SK-N-SH (cell line): ENCODE measurements around the gene ASIC3.

ENCODE experiments used
- ELF1 ChIP-seq: IDR thresholded peaks from 2 replicates; pipeline ENCODE4 v1.4.0; 2012
- EP300 ChIP-seq, 2 experiments: IDR thresholded peaks; 2 replicates each; pipeline versions ENCODE4 v1.4.0 to v1.6.1; 2012; ENCODE audit warnings: borderline replicate concordance in 1 of 2, low read depth in 1 of 2, low read length in 1 of 2
- FOXM1 ChIP-seq: IDR thresholded peaks from 2 replicates; pipeline ENCODE4 v1.4.0; 2012; ENCODE audit warnings: low read depth, mild to moderate bottlenecking
- GATA2 ChIP-seq: sonication (generic); formaldehyde crosslinking; IDR thresholded peaks from 2 replicates; pipeline ENCODE4 v1.5.0; 2020; ENCODE audit warnings: mild to moderate bottlenecking, missing genetic modification reagents
- JUND ChIP-seq: IDR thresholded peaks from 2 replicates; pipeline ENCODE4 v1.4.0; 2012
- MEF2A ChIP-seq: IDR thresholded peaks from 2 replicates; pipeline ENCODE4 v1.4.0; 2012; ENCODE audit warnings: low read depth, borderline replicate concordance
- NRF1 ChIP-seq: IDR thresholded peaks from 2 replicates; pipeline ENCODE4 v1.6.1; 2012; ENCODE audit warnings: low read depth, mild to moderate bottlenecking, low read length
- RAD21 ChIP-seq: IDR thresholded peaks from 2 replicates; pipeline ENCODE4 v1.6.1; 2012; ENCODE audit warnings: mild to moderate bottlenecking, low read length
- REST ChIP-seq: IDR thresholded peaks from 2 replicates; pipeline ENCODE4 v1.6.1; 2012; ENCODE audit warnings: mild to moderate bottlenecking, low read depth, low read length, moderate library complexity
- TAF1 ChIP-seq: IDR thresholded peaks from 2 replicates; pipeline ENCODE4 v1.6.1; 2012; ENCODE audit warnings: low read depth, mild to moderate bottlenecking, low read length, moderate library complexity, borderline replicate concordance
- TCF12 ChIP-seq: IDR thresholded peaks from 2 replicates; pipeline ENCODE4 v1.4.0; 2012
- TF ChIP-seq, protein P1 (sequence below): fragments of 200-600 bp; sonication (generic); IDR thresholded peaks from 2 replicates; pipeline ENCODE4 v1.6.1; 2017; ENCODE audit warnings: antibody characterized with exemption, mild to moderate bottlenecking, moderate library complexity
- TF ChIP-seq, protein P2 (sequence below): fragments of 150-350 bp; IDR thresholded peaks from 2 replicates; pipeline ENCODE4 v1.6.1; 2017; ENCODE audit warnings: antibody characterized with exemption, low read length, low read depth, borderline replicate concordance

DNA sequence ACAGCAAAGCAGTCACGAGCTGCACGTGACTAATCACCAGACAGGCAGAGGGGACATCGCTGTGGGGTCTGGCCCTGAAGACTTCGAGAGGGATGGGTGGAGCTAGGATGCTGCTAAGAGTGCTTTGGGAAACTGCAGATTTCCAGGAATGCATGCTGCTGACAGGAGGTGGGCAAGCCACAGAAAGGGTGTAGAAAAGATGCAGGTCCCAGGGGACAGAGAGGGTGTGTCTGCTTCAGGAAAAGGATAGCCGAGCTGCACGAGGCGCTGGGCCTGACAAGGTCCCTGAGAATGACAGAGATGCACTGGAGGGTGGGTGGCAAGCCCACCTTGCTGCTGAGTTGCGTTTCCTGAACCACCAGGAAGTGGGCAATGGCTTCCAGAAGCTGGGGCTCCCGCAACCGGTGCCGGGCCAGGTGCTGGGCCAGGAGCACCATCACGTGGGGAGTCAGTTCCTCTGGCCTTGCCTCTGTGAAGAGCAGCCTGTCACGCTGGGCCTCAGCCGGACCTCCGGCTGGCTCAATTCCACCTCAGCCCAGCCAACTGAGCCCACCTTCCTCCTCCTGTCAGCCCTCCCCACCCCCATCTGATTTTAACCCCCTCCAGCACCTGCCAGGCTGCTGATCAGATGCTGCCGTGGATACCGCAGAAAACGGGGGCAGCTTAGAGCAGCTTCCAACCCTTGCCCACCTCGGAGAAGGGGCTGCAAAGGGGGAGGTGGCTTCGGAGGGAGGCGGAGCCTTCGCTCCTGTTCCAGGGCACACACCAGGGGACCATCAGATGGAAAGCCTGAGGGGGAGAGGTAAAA is 30.1 kb downstream of the ASIC3 start:
- TF ChIP-seq TCF12 (no peak), EP300 (IDR thresholded peaks at IDR 0.05; ENCODE audit: borderline replicate concordance in 1 of 2, low read depth in 1 of 2, low read length in 1 of 2) (no peak), NRF1 (no peak), ELF1 (no peak), JUND (no peak), TAF1 (no peak), FOXM1 (no peak), REST (no peak), MEF2A (no peak), GATA2 (no peak), RAD21 (no peak)
- TF ChIP-seq, protein P1, sequence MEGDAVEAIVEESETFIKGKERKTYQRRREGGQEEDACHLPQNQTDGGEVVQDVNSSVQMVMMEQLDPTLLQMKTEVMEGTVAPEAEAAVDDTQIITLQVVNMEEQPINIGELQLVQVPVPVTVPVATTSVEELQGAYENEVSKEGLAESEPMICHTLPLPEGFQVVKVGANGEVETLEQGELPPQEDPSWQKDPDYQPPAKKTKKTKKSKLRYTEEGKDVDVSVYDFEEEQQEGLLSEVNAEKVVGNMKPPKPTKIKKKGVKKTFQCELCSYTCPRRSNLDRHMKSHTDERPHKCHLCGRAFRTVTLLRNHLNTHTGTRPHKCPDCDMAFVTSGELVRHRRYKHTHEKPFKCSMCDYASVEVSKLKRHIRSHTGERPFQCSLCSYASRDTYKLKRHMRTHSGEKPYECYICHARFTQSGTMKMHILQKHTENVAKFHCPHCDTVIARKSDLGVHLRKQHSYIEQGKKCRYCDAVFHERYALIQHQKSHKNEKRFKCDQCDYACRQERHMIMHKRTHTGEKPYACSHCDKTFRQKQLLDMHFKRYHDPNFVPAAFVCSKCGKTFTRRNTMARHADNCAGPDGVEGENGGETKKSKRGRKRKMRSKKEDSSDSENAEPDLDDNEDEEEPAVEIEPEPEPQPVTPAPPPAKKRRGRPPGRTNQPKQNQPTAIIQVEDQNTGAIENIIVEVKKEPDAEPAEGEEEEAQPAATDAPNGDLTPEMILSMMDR = no peak
- TF ChIP-seq, protein P2, sequence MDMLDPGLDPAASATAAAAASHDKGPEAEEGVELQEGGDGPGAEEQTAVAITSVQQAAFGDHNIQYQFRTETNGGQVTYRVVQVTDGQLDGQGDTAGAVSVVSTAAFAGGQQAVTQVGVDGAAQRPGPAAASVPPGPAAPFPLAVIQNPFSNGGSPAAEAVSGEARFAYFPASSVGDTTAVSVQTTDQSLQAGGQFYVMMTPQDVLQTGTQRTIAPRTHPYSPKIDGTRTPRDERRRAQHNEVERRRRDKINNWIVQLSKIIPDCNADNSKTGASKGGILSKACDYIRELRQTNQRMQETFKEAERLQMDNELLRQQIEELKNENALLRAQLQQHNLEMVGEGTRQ = no peak
